ENCODE results near the gene NF1.

- TF ChIP-seq POLR2A (IDR thresholded peaks at IDR 0.05) (no peak), POLR2AphosphoS5 (IDR thresholded peaks at IDR 0.05) (no peak)
- TF ChIP-seq, protein P1, sequence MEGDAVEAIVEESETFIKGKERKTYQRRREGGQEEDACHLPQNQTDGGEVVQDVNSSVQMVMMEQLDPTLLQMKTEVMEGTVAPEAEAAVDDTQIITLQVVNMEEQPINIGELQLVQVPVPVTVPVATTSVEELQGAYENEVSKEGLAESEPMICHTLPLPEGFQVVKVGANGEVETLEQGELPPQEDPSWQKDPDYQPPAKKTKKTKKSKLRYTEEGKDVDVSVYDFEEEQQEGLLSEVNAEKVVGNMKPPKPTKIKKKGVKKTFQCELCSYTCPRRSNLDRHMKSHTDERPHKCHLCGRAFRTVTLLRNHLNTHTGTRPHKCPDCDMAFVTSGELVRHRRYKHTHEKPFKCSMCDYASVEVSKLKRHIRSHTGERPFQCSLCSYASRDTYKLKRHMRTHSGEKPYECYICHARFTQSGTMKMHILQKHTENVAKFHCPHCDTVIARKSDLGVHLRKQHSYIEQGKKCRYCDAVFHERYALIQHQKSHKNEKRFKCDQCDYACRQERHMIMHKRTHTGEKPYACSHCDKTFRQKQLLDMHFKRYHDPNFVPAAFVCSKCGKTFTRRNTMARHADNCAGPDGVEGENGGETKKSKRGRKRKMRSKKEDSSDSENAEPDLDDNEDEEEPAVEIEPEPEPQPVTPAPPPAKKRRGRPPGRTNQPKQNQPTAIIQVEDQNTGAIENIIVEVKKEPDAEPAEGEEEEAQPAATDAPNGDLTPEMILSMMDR (IDR thresholded peaks at IDR 0.05) = no peak
Measured at GRCh38 chr17:31128241-31128640, 33.5 kb downstream of the NF1 start.
